GM12878 (cell line): Measurements from ENCODE around the gene MGMT.

Experiments
- CTCF ChIP-seq, 3 experiments: IDR thresholded peaks in 2 of 3; conservative IDR thresholded peaks in 1 of 3; 2 replicates each; pipeline ENCODE4 v1.5.1; 2011; ENCODE audit warnings: low read depth in 3 of 3, low read length in 3 of 3, mild to moderate bottlenecking in 3 of 3, control low read depth in 2 of 3, moderate library complexity in 2 of 3, inconsistent platforms in 1 of 3, mixed read lengths in 1 of 3; ENCODE audit not compliant: control insufficient read depth in 2 of 3, insufficient read depth in 1 of 3; ENCODE audit errors: extremely low read depth in 1 of 3
- POLR2AphosphoS5 ChIP-seq: IDR thresholded peaks from 2 replicates; pipeline ENCODE4 v1.6.1; 2011; ENCODE audit warnings: mild to moderate bottlenecking, low read length, inconsistent platforms
- REST ChIP-seq: IDR thresholded peaks from 2 replicates; pipeline ENCODE4 v1.6.1; 2012; ENCODE audit warnings: mild to moderate bottlenecking, low read depth, low read length
- RFX5 ChIP-seq: IDR thresholded peaks from 2 replicates; pipeline ENCODE4 v1.6.1; 2011; ENCODE audit warnings: low read depth, low read length, improper control_type of control experiment
- ZNF274 ChIP-seq: IDR thresholded peaks from one replicate; pipeline ENCODE4 v1.8.0; 2011; ENCODE audit not compliant: insufficient read length, insufficient read depth
- ZNF687 ChIP-seq: fragments of 450-650 bp; IDR thresholded peaks from 2 replicates; pipeline ENCODE4 v1.6.1; 2017; ENCODE audit warnings: mild to moderate bottlenecking, moderate library complexity

DNA sequence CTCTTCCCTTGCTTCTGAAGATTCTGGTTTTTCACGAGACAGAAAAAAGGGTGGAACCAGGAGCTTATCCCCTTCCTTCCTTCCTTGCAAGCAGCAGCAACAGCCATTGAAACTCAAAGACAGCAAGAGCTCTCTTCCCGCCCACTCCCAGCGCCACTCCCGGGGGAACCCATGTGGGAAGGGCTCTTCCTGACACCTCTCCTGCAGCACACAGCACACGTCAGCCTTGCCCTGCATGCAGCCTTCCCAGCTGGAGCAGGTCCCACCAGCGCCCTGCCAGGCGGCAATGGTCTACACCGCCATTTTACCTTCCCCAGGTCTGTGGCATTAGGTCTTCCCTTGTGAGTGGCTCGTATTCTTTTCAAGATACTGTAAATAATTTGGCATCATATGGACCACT lies 161.8 kb downstream of the MGMT start:
- no peak for TF ChIP-seq CTCF (IDR thresholded peaks at IDR 0.05 in 2 of 3, conservative IDR thresholded peaks at IDR 0.05 in 1 of 3; ENCODE audit: control insufficient read depth in 2 of 3, extremely low read depth in 1 of 3, insufficient read depth in 1 of 3, low read depth in 3 of 3, low read length in 3 of 3)
- no peak for TF ChIP-seq ZNF687
- TF ChIP-seq RFX5 = no peak
- no peak for TF ChIP-seq REST
- no peak for TF ChIP-seq ZNF274
- no peak for TF ChIP-seq POLR2AphosphoS5
